Parathyroid adenoma (tissue), 2 donors: ENCODE results near the gene LRP1B.

Experiments used
- H2AFZ ChIP-seq: fragments of 300-600 bp; sonication (generic); one replicate; pipeline ENCODE4 v1.7.0; 2017; ENCODE audit warnings: antibody characterized with exemption, mild to moderate bottlenecking
- H3K27ac ChIP-seq: fragments of 300-600 bp; sonication (generic); one replicate; pipeline ENCODE4 v1.7.0; 2017
- H3K27me3 ChIP-seq: fragments of 300-600 bp; sonication (generic); one replicate; pipeline ENCODE4 v1.7.0; 2017; ENCODE audit warnings: low read length; ENCODE audit not compliant: control insufficient read depth, insufficient read depth
- H3K36me3 ChIP-seq: fragments of 300-600 bp; sonication (generic); one replicate; pipeline ENCODE4 v1.7.0; 2017; ENCODE audit warnings: low read length; ENCODE audit not compliant: control insufficient read depth, insufficient read depth
- H3K4me1 ChIP-seq: fragments of 300-600 bp; sonication (generic); one replicate; pipeline ENCODE4 v1.7.0; 2017; ENCODE audit warnings: control low read depth
- H3K4me2 ChIP-seq: fragments of 300-600 bp; sonication (generic); one replicate; pipeline ENCODE4 v1.7.0; 2017; ENCODE audit warnings: low read length
- H3K4me3 ChIP-seq: fragments of 300-600 bp; sonication (generic); one replicate; pipeline ENCODE4 v1.7.0; 2017; ENCODE audit warnings: low read depth, low read length
- H3K79me2 ChIP-seq: fragments of 300-600 bp; sonication (generic); one replicate; pipeline ENCODE4 v1.7.0; 2017; ENCODE audit warnings: control low read depth
- H3K9ac ChIP-seq: fragments of 300-600 bp; sonication (generic); one replicate; pipeline ENCODE4 v1.7.0; 2017; ENCODE audit warnings: mild to moderate bottlenecking
- H3K9me3 ChIP-seq: fragments of 300-600 bp; sonication (generic); one replicate; pipeline ENCODE4 v1.7.0; 2017; ENCODE audit warnings: low read length; ENCODE audit not compliant: control insufficient read depth
- CTCF ChIP-seq: fragments of 300-600 bp; sonication (generic); IDR thresholded peaks from one replicate; pipeline ENCODE4 v1.7.0; 2017; ENCODE audit warnings: antibody characterized with exemption, mild to moderate bottlenecking
- donor health status: primary hyperparathyroidism.

Gene LRP1B

GRCh38 chr2:141709756-141710155 is 421.1 kb downstream of the LRP1B start:
- H3K27ac ChIP-seq, result no peak overlapping the region
- no peak for TF ChIP-seq CTCF

DNA sequence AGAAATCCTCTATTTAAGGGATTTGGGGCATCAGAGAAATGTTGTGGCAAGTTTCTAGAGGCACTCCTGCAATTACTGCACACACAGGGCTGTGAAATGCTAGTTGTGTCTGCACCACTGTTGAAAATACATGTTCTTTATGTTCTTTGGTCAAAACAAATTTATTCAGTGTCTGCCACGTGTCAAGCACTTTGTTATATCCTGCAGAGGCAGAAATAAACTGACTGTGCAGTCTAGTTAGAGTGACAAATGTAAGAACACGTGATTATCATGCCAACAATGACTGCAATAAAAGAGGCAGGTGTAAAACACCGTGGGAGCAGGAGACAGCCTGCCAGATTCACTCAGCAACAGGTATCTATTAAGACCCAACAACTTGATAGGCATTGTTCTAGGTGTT is 423.3 kb downstream of the LRP1B start:
- H3K9me3 ChIP-seq, result no peaks in the 10 kb centered on the region
- no peak overlapping the region for H3K27ac ChIP-seq
- no peak for TF ChIP-seq CTCF
- H3K4me2 ChIP-seq, result no peak overlapping the region
- no peaks in the 10 kb centered on the region for H3K36me3 ChIP-seq
- H3K4me3 ChIP-seq, result no peak overlapping the region
- no peaks in the 10 kb centered on the region for H3K79me2 ChIP-seq
- H3K9ac ChIP-seq, result no peak overlapping the region
- H3K27me3 ChIP-seq, result no peaks in the 10 kb centered on the region
- H2AFZ ChIP-seq, result no peak overlapping the region
- H3K4me1 ChIP-seq, result peaks cover 2% of the 10 kb centered on the region

More at GRCh38 chr2:141709756-141710155, 421.1 kb downstream of the LRP1B start:
- Histone ChIP-seq H2AFZ (no peak overlapping the region), H3K4me2 (no peak overlapping the region), H3K9ac (no peak overlapping the region), H3K27me3 (no peaks in the 10 kb centered on the region), H3K4me1 (peaks cover 2% of the 10 kb centered on the region), H3K4me3 (no peak overlapping the region), H3K36me3 (no peaks in the 10 kb centered on the region), H3K9me3 (no peaks in the 10 kb centered on the region), H3K79me2 (no peaks in the 10 kb centered on the region)

DNA sequence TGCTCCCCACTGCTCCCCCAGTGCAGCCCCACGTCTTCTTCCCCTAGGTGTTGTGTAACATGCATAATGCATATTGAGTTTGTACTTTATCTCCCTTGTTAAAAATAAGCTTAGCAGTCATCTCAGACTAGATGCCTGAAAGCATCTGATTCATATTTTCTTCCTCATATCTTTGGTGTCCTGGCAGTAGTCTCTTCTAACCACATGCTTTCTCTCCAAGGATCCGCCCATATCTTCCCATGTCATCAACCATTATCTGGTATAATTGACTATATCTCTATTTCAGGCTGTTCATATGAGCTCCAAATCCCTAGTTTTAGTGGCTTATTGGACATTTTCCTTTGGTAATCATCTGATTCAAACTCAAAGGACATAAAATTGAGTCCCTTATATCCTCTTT is 426.3 kb downstream of the LRP1B start:
- Histone ChIP-seq H3K9ac (no peak overlapping the region), H3K27me3 (no peaks in the 10 kb centered on the region), H2AFZ (no peak overlapping the region), H3K79me2 (no peaks in the 10 kb centered on the region), H3K27ac (no peak overlapping the region), H3K4me2 (no peak overlapping the region), H3K4me1 (peaks cover 3% of the 10 kb centered on the region), H3K4me3 (no peak overlapping the region), H3K9me3 (no peaks in the 10 kb centered on the region), H3K36me3 (no peaks in the 10 kb centered on the region)
- TF ChIP-seq CTCF, result no peak

DNA sequence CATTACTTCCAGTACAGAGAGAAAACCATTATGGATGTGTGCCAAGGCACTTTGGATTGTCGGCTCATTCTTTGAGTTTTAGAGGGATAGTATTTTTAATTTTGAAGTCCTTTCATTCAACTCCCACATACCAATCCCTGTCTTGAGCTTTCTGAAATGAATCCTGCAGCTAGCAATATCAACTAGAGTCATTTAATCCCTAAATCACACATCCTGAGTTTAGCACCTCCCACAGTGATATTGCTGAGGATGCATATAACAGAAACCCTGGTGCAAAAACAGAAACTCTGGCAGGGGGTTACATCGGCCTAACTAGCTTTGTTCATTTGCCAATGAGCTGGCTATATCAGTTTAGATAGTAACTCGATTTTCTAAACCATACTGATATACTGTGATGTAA is 427.3 kb downstream of the LRP1B start:
- Histone ChIP-seq H3K36me3 (no peaks in the 10 kb centered on the region), H3K9ac (no peak overlapping the region), H2AFZ (no peak overlapping the region), H3K4me3 (no peak overlapping the region), H3K27me3 (no peaks in the 10 kb centered on the region), H3K4me1 (peaks cover 3% of the 10 kb centered on the region), H3K27ac (no peak overlapping the region), H3K9me3 (no peaks in the 10 kb centered on the region), H3K79me2 (no peaks in the 10 kb centered on the region), H3K4me2 (no peak overlapping the region)
- TF ChIP-seq CTCF, result no peak

DNA sequence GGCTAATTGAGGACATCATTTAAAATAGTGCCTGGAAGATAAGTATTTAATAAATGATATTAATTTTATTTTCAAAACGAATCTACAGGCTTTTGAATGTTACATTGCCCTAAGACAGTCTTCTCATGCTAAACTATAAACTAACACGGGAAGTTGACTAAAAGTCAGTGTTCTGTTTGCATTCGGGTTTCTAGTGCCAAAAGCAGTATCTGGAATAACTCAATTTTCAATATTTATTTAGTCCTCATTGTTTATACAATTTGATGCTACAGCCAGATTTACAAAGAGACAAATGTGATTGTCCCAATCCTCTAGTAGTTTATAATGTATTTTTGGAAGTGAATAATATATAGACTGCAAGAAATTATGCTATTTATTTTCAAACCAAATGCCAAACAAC is 429.2 kb downstream of the LRP1B start:
- Histone ChIP-seq H3K9ac (no peak overlapping the region), H3K27me3 (no peaks in the 10 kb centered on the region), H3K36me3 (no peaks in the 10 kb centered on the region), H3K9me3 (no peaks in the 10 kb centered on the region), H3K4me2 (no peak overlapping the region), H3K79me2 (no peaks in the 10 kb centered on the region), H2AFZ (no peak overlapping the region), H3K27ac (no peak overlapping the region), H3K4me3 (no peak overlapping the region), H3K4me1 (peaks cover 3% of the 10 kb centered on the region)
- TF ChIP-seq CTCF, result no peak
